HPDE6-E6E7 (cell line): ENCODE data around the gene ACCSL.
A peak's percentile ranks its signal among the peaks of the same experiment; 100 is the strongest.

ENCODE experiments used
- DNase-seq: peaks from one replicate; pipeline ENCODE4 v3.0.0; 2011; ENCODE audit warnings: missing footprints; ENCODE audit errors: extremely low spot score

The ACCSL gene

GRCh38 chr11:44058275-44058674 is 10.5 kb downstream of the ACCSL start:
- DNase-seq: no peak

- no peak for DNase-seq
Observed at GRCh38 chr11:44065161-44065661, 17.4 kb downstream of the ACCSL start.

- DNase-seq: peak; percentile 75
Observed at GRCh38 chr11:44065841-44066731, 18.3 kb downstream of the ACCSL start, which contains the start of gene ACCS. ACCS (plus strand) TSS chr11:44066270; CDS start chr11:44067628, 1,358 bp downstream.

GRCh38 chr11:44066732-44067141 is 19.0 kb downstream of the ACCSL start:
- peak; percentile 49 for DNase-seq

GRCh38 chr11:44067266-44067665 is 19.5 kb downstream of the ACCSL start:
- DNase-seq: no peak

GRCh38 chr11:44068180-44068579 is 20.4 kb downstream of the ACCSL start:
- no peak for DNase-seq

GRCh38 chr11:44071157-44071556 is 23.4 kb downstream of the ACCSL start:
- DNase-seq: no peak

- no peak for DNase-seq
Observed at GRCh38 chr11:44072757-44073658, 25.2 kb downstream of the ACCSL start.

- no peak for DNase-seq
Observed at GRCh38 chr11:44078794-44079193, 31.0 kb downstream of the ACCSL start.

- DNase-seq: no peak
Observed at GRCh38 chr11:44079376-44079775, 31.6 kb downstream of the ACCSL start.

- no peak for DNase-seq
Observed at GRCh38 chr11:44080951-44081350, 33.2 kb downstream of the ACCSL start.

GRCh38 chr11:44082645-44083044 is 34.9 kb downstream of the ACCSL start:
- no peak for DNase-seq

- DNase-seq: no peak
Observed at GRCh38 chr11:44083433-44083832, 35.7 kb downstream of the ACCSL start.

GRCh38 chr11:44083906-44084305 is 36.1 kb downstream of the ACCSL start:
- no peak for DNase-seq

- no peak for DNase-seq
Observed at GRCh38 chr11:44085330-44085729, 37.5 kb downstream of the ACCSL start.

- no peak for DNase-seq
Observed at GRCh38 chr11:44088377-44088776, 40.6 kb downstream of the ACCSL start.

- no peak for DNase-seq
Observed at GRCh38 chr11:44088871-44089270, 41.1 kb downstream of the ACCSL start.

- no peak for DNase-seq
Observed at GRCh38 chr11:44090539-44090938, 42.8 kb downstream of the ACCSL start.

- DNase-seq: peak; percentile 64
Observed at GRCh38 chr11:44094260-44094868, 46.6 kb downstream of the ACCSL start.

- DNase-seq: peak; percentile 95
Observed at GRCh38 chr11:44095506-44096359, 48.0 kb downstream of the ACCSL start, which contains the start of gene EXT2. EXT2 (plus strand) TSS chr11:44095678; CDS start chr11:44107713, 12,035 bp downstream.
